ENCODE measurements around the gene TEX2.
"Not testable (repeated sequence)": the region's sequence is repeated elsewhere in the genome, so short reads cannot be mapped to it uniquely, and the experiment has no call there.

The TEX2 gene

DNA sequence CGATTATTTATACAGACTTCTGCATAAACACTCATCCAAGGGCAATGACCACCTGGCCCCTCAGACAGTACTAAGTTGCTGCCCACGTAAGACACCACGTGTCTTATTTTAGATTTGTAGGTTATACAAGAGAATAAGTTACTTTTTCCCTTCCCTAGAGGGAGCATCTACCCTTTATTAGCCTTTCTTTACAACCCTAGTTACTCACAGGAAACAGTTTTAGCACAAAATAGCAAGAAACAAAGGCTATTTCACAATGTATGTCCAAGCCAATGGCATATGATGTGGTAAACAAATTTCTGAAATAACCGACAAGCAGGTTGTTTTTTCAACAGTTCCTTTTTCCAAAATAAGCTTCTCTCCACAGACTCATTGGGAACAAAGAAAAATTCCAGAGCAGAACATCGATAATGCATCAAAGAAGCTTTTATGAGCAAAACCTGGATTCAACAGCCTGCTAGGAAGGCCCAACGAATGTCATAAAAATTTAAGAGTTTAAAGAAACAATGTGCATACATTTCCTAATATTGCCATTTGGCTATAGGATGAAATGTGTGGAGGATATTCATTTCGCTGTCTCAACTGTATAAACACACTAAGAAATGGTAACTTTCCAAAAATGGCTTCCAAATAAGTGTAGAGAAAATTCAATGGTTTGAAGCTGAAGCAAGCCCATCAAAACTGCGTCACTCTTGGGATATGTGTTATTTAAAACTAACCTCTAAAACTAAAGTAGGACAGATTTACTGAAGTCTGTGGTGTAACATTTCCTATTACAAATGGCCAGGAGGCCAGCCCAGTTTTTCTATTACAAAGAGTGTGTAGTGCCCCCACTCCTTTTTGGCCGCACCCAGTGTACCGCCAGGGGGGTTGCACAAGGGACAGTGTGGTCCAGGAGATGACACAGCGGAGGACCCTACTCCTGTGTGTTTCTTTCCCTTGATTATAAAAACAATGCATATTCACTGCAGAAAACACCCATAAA lies 82.7 kb downstream of the TEX2 start:
- DNase-seq, result peak; percentile 25

DNA sequence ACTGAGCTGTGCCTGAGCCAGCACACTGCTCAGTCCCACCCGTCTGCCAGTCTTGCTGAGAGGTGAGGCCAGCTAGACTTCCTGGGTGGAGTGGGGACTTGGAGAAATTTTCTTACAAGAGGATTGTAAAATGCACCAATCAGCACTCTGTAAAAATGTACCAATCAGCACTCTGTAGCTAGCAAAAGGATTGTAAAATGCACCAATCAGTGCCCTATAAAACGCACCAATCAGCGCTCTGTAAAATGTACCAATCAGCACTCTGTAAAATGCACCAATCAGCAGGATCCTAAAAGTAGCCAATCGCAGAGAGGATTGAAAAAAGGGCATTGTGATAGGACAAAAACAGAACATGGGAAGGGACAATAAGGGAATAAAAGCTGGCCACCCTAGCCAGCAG lies 84.0 kb downstream of the TEX2 start:
- not testable (repeated sequence) for DNase-seq

DNA sequence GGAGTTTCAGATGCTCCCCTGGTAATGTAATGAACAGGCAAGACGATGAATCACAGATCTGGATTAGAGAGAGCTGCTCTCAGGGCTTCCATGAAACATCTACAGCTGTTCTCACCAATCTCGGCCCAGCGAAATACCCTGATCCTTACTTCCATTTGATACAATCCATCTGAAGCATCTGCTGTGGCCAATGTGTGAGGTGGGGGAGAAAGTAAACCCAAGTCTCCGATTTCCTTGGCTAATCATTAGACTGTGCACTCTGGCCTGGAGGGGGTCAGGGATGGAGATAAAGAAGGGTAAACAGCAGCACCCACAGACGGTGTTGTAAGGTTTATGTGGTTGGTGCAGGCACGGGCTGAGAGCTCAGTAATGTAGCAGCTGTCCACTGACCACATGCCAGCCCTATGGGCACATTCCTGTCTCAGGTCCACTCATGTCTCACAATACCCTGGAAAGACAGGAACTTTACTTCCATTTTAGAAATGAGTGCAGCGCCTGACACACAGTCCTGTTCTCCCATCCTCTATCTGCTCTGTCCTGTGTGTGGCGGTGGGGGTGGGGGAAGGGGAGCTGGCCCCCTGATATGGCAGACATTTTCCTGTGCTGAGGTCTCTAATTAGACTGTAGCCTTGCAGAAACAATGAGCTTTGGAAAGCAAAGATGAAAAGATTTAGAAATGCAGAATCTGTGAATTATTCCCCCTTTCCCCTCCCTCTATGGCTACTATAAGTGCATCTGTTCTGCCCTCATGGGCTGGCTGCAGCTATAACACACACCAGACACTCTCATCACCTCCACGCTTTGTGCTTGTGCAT lies 84.8 kb downstream of the TEX2 start:
- peak; percentile 37 for DNase-seq

DNA sequence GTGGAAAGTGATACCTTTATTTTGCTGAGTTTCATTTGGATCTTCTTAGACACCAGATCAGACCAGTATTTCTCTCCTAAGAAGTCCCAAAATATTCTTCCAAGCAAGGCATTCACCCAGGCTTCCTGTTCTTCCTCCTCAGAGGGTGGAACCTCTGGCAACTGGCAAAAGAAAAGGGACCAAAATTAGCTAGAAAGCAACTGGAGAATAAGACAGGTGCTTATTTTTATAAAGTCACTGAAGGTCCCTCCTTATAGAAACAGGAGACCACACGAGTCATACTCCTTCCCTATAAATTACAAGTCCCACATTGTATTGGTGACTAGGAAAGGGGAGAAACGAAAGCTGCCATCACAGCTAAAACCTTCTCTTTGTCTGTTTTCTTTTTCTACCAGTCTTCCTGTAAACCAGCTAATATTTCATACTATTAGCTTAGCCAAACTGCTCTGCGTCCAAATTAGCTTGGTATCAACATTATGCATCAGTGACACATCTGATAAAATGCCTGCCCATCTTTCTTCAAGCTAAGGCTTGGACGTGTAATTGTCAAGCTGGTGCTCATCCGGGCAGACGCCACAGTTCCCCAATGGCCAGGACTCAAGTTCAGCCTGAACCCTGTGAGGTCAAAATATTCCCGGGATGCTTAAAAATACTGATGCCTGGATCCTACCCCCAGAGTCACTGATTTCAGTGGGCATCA lies 85.6 kb downstream of the TEX2 start:
- DNase-seq, result no peak

DNA sequence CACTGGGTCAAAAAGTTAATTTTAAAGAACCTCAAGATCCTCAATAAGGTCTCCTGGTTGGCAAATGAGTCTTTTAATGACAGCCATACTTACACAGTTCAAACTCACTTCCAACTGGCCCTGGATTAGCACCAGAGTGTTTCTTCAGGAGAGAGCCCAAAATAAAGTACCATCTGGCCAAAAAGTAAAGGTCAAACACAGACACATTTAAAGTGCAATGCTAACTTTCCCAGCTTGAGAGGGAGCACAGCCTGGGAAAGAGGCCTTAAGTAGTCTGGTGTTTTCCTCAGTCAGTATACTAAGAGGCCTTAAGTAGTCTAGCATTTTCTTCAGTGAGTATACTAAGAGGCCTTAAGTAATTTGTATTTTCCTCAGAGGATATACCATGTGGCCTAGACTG lies 86.5 kb downstream of the TEX2 start:
- no peak for DNase-seq

DNA sequence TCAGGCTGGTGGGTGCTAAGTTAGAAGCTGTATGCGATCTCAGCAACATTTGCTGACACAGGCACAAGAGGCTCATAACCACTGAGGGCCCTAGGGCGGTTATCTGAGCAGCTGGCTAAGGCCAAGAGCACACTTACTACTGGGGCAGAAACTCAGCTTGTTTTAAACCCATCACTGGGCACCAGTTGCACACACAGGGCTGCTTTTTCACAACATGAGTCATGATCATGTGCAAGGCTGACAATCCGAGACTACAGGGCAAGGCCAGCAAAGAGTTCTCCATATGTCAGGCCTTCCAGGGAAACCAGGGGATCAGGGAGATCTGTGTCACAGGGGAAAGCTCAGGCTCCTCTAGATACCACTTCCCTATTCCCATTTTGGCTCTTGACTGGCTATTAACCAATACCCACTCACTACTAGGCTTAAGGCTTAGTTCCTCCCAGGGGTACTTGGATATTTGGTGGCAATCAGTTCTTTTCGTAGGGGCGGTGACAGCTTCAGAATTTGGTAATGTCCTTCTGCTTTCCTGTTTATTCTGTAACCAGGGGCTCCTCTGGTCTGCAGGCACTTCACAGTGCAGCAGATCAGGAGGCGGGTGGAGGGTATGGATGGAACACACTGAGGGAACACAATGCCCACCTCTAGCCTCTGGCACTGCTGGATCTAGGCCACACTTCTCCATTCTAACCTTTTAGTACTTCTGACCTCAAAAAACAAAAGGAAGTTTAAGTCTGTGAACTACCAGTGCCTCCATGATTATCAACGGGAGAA lies 88.2 kb downstream of the TEX2 start:
- DNase-seq, result peak; percentile 24

DNA sequence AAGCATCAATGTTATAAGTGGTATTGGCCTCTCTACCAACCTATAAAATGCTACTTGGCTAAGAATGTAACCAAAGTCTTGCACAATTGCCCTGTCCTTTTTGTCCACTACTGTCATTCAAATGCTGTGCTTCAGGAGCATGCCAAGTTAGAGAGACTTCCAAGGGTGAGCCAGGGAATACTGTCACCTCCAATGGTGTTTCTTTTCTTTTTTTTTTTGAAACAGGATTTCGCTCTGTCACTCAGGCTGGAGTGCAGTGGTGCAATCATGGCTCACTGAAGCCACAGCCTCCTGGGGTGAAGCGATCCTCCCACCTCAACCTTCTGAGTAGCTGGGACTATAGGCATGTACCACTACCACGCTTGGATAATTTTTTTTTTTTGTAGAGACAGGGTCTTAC lies 89.4 kb downstream of the TEX2 start:
- DNase-seq, result no peak

DNA sequence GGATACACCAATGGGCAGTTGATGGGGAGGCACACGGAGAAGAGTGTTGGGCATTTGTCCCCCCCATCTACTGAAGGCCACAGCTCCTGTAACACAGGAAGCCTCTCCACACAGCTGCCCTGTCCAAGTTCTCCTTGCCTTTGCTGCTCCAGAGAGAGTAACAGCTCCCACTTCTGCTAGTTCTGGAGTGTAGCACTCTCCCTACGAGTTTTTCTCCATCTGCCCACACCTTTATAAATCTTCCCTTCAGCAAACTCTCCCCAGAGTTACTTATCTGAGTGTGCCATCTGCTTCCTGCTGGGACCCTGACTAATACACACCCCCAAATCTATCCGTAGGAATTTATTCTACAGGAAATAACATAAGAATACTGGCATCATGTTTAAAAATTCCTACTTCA lies 90.5 kb downstream of the TEX2 start:
- DNase-seq, result no peak

DNA sequence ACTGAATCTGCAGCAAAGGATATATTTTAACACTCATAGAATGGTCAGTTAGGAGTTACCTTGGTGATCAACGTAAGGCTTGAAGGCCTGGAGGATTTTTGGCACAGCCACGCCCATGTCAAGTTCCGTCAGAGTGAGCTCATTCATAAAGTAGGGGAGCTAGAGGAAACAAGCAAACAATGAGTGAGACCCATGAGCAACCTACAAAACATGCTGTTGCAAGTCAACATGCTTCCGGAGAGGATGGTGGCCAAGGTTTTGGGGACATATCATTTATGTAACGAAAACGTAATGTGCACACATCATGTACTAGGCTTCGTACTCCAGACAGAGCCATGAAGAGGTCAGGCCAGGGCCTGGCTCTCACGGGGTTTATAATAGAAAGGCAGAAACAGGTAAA lies 92.0 kb downstream of the TEX2 start:
- DNase-seq, result no peak

DNA sequence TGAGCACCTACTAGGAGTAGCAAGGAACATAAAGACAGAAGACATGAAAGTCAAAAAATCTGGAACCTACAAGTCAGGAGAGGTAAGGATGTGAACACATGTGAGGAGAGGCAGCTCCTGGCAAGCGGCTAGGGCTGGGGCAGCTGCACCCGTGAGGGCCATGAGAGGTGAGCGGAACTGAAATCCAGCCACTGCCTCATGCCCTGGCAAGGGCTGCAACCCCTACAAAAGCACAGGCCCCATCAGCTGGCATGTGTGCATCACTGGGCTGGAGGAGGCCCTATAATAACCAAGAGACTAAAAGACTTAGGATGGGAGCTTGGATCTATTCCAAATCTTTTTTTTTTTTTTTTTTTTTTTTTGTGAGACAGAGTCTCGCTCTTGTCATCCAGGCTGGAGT lies 92.8 kb downstream of the TEX2 start:
- no peak for DNase-seq

DNA sequence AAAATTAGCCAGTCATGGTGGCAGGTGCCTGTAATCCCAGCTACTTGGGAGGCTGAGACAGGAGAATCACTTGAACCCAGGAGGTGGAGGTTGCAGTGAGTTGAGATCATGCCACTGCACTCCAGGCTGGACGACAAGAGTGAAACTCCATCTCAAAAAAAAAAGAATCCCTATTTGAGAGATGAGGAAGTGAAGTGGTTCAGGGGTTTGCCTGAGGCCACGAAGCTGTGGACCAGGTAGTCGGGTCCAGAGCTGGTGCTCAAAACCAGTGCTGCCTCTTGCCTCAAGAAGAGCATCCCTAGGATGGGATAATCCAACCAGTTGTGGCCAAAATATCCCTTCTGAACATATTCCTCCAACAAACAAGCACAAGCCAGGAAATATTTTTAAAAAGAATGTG lies 95.4 kb downstream of the TEX2 start:
- DNase-seq, result not testable (repeated sequence)

DNA sequence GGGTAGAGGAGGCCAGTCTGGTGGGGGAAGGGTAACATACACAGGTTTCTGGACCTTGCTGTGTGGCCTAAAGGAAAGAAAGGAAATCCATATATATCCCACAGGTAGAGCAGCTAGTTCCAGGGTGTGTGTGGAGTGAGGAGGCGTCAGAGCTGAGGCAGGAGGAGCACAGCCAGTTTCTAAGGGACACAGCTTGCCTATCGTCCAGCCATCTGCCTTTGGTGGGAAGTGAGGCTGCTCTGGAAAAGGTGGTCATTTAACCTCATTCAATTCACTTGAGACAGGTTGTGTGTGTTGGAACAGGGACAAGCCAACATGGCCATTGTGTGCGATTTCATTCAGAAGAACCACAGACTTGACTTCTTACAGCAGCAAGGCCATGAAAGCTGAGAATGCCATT lies 96.2 kb downstream of the TEX2 start:
- DNase-seq, result no peak

DNA sequence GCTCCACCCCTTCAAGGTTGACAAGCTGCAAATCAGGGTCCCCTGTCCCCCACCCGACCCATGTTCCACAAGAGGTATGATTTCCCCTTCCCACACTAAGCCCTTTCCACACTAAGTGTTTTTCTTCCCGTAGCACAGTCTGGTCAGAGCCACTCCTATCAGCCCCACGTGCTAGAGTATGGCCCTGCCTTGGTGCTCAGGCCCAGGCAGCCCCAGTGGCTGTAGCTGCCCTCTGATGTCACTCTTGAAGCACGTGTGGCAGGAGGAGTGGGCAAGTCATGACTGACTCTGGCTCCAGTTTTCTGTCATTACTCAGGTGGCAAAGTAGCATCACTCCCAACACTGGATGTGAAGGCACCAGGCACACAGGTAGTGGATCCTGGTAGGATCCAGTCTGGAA lies 97.7 kb downstream of the TEX2 start:
- DNase-seq, result no peak

DNA sequence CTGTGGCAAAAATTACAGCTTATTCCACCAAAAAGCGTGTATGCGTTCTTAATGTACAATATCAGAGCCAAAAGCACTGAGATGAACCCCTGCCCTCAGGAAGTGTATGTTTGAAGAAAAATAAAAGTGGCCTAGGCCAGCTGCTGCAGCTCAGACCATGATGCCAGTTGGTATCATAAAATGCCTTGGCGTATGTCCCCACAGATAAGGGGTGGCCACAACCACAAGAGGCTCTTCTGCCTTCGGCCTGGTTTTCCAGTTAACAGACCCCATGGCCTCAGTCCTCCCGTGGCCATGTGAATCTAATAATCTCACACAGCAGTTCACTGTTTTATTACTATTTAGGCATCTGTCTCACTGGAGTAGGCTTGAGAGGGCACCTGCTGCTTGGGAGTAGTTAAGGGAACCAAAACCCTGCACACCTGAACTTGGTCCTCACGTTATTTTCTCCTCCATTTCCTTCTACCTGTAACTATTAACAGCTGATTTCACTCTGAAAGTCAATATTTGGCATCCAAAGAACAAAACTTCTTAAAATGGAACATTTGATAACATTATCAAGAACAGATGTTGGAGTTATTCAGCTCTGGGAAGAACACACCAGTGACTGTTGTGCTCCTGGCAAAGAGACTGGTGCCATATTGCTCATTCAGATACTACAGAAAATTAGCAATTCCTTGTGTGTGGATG lies 98.3 kb downstream of the TEX2 start:
- DNase-seq, result no peak

DNA sequence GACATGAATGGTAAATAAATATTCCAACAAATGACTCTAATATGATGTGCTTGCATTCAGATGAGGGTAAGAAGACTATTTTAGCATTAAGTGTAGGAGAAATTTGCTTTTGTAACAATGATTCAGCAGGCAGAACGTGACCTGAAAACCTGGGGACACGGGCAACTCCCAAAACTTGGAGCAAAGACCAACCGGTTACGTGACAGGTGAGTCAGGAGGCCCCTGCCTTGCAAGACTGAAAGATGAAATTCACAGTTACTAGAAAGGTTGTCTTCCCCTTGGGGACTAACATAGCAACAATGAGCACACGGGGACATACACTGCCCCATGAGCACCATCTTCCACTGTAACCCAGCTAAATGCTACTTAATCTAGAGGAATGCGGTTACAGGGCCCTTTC lies 99.6 kb downstream of the TEX2 start:
- DNase-seq, result no peak

DNA sequence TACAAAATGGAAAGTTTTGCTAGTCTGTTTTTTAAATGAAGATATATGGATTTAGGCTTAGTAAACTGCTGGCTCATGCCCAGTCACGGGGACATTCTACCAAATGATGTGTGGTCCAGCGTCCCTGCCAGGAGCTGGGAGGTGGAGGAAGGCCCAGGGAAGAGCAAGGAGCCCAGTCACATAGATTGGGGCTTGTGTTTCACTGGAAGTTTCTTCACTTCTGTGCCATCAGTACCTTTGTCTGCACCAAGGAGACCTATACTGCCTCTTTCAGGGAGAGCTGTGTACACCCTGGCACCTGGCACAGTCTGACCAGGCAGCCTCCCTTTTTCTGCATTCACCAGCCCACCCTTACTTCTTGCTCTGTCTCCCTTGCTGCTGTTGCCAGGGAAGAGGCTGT lies 100.5 kb downstream of the TEX2 start:
- no peak for DNase-seq

DNA sequence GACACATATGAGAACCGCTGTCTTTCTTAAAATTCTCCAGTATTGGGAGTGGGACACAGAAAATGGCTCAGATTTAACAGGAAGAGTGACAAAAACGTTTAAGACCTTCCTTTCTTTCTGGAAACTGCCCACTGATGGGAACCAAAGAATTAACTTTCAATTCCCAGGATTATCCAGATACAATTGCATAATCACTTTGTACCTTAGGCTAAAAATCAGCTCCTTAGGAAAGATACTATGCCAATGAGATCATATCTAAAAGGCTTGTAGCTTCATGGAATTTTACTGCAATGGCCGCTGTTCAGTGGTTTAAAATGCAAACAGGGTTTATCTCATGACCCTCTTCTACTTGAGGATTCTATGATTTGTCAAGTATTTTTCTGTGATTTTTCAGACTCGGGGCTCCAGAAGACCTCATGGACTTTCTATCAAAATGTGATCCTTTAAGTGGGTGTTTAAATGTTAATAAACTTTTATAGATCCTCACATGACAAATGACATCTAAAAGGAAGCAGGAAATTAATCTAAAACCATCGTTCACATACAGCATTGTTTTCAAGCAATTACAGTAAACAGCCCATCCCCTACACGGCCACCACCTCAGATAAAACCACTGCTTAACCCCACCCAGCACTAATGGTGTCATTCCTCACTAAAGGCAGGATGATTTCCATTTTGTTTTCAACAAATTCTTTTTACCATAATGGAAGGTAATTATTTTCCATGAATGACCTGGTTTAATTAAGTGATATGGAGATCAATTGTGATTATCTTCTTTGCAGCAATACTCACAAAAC lies 101.5 kb downstream of the TEX2 start:
- no peak for DNase-seq

DNA sequence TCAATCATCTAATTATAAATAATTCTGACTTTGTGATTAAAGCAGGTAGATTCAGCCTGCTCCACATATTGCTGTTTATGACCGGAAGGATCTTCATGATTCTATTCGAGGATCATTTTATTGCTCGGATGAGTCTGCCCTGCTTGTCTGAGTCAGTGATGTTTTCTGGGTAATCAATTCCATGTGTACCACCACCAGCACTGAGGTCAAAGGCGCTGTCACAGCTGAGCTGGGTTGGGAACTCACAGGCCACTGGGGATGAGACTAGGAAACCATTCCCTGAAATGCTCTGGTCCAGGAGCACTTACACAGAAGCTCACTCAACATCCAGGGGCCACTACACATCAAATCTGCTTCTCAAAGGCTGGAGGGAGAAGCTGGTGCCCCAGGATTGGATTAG lies 102.7 kb downstream of the TEX2 start:
- DNase-seq, result peak; percentile 52

DNA sequence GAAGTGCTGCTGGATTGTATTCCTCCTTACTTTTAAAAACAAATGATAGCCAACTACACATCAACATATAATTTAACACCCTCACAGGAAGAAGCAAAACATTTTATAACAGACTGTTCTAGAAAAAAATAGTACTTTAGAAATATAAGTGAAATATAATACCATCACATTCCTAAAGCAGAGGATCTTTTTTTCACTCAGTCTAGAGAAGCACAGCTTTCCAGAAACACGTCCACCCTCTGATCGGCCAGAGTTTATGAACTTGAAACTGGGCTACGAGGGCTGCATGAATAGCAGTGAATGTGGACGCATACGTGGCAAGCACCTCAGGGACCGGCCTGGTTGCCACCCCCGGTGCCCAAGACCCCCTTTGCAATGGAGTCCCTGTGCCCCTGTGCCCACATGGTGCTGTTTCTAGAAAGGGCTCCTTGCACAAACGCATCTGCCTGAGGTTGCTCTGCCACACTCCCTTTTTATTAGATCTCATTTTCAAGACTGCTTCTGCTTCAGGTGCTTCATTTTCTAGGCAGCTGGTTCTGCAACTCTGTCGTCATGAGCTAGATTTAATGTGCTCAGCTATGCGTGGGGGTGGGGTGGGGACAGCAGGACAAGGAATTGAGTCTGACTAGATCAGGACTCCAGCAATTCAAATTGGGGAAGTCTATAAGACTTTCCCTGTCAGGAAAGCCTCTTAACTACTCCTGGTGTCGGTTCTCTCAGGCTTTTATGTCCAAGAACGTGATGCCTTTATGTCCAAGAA lies 104.0 kb downstream of the TEX2 start:
- DNase-seq, result no peak

DNA sequence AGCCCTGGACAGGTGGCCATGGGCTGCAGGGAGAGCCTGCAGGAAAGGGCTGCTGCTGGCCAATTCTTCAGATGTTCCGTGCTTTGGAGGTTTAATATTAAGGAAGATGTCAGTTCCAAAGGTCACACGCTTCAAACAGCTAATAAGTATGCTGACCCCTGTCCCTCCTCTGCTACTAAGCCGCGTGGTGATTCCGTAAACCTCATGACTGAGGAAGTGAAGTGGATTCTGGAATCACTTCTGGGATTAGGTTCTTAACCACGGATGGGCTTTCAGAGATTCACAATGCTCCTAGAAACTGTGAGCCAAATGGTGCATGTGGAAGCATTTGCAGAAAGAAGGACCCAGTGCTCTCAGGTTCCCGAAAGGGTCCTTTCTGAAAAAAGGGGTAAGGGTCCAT lies 104.7 kb downstream of the TEX2 start:
- DNase-seq, result no peak

Measured in fibroblast of upper back skin (primary cell).